H9 (cell line): ENCODE data around the gene TPCN2. TPM values are rescaled to one million over a fixed set of nuclear protein-coding genes. Genes with fewer than 3 reads are reported as not detected.

ENCODE experiments used
- DNase-seq: peaks from one replicate; pipeline ENCODE4 v3.0.0-alpha.2; 2017
- H2AFZ ChIP-seq: one replicate; pipeline ENCODE4 v1.6.1; 2013; ENCODE audit warnings: mild to moderate bottlenecking, low read length, control low read depth, moderate library complexity
- H2AK5ac ChIP-seq: 2 replicates; pipeline ENCODE4 v1.6.1; 2013; ENCODE audit warnings: low read length, control low read depth, mixed read lengths; ENCODE audit not compliant: insufficient read length
- H2BK120ac ChIP-seq: one replicate; pipeline ENCODE4 v1.6.1; 2013; ENCODE audit warnings: low read depth, mild to moderate bottlenecking, low read length, control low read depth, inconsistent platforms; ENCODE audit not compliant: poor library complexity, severe bottlenecking
- H2BK12ac ChIP-seq: 2 replicates; pipeline ENCODE4 v1.6.1; 2013; ENCODE audit warnings: low read length, control low read depth, mixed read lengths, low read depth; ENCODE audit not compliant: insufficient read length
- H2BK15ac ChIP-seq: 2 replicates; pipeline ENCODE4 v1.6.1; 2013; ENCODE audit warnings: low read depth, low read length, control low read depth
- H2BK20ac ChIP-seq: one replicate; pipeline ENCODE4 v1.6.1; 2013; ENCODE audit warnings: low read depth, mild to moderate bottlenecking, low read length, control low read depth, inconsistent platforms; ENCODE audit not compliant: poor library complexity, severe bottlenecking
- H2BK5ac ChIP-seq: 2 replicates; pipeline ENCODE4 v1.6.1; 2013; ENCODE audit warnings: low read length, control low read depth, mixed read lengths; ENCODE audit not compliant: insufficient read length
- H3K14ac ChIP-seq: 2 replicates; pipeline ENCODE4 v1.6.1; 2013; ENCODE audit warnings: low read length, control low read depth; ENCODE audit not compliant: insufficient read depth
- H3K18ac ChIP-seq: 2 replicates; pipeline ENCODE4 v1.6.1; 2013; ENCODE audit warnings: low read depth, mild to moderate bottlenecking, mixed read lengths, low read length, control low read depth; ENCODE audit not compliant: insufficient read length
- H3K23ac ChIP-seq: 2 replicates; pipeline ENCODE4 v1.6.1; 2013; ENCODE audit warnings: low read length, control low read depth, mixed read lengths, low read depth; ENCODE audit not compliant: insufficient read length
- H3K23me2 ChIP-seq: 2 replicates; pipeline ENCODE4 v1.6.1; 2013; ENCODE audit warnings: low read depth, mild to moderate bottlenecking, mixed read lengths, low read length, control low read depth; ENCODE audit not compliant: insufficient read length, poor library complexity, severe bottlenecking
- H3K27ac ChIP-seq: 2 replicates; pipeline ENCODE4 v1.5.1; 2013; ENCODE audit warnings: low read length, control low read depth, mixed read lengths, low read depth; ENCODE audit not compliant: insufficient read length
- H3K27me3 ChIP-seq: 2 replicates; pipeline ENCODE4 v1.6.1; 2013; ENCODE audit warnings: low read length, control low read depth, inconsistent platforms; ENCODE audit not compliant: insufficient read depth
- H3K4ac ChIP-seq: 2 replicates; pipeline ENCODE4 v1.6.1; 2013; ENCODE audit warnings: low read depth, mild to moderate bottlenecking, control low read depth, inconsistent platforms, low read length, moderate library complexity
- H3K4me1 ChIP-seq: 2 replicates; pipeline ENCODE4 v1.6.1; 2013; ENCODE audit warnings: low read length, control low read depth, inconsistent platforms; ENCODE audit not compliant: insufficient read depth
- H3K4me2 ChIP-seq: 2 replicates; pipeline ENCODE4 v1.6.1; 2013; ENCODE audit warnings: low read length, control low read depth, mixed read lengths; ENCODE audit not compliant: insufficient read length, insufficient read depth
- H3K56ac ChIP-seq: 2 replicates; pipeline ENCODE4 v1.6.1; 2013; ENCODE audit warnings: low read depth, mild to moderate bottlenecking, mixed read lengths, low read length, control low read depth; ENCODE audit not compliant: insufficient read length
- H3K79me1 ChIP-seq: 2 replicates; pipeline ENCODE4 v1.6.1; 2013; ENCODE audit warnings: low read depth, mild to moderate bottlenecking, moderate library complexity, low read length, control low read depth, inconsistent platforms; ENCODE audit not compliant: insufficient read depth, poor library complexity, severe bottlenecking
- H3K79me2 ChIP-seq: 2 replicates; pipeline ENCODE4 v1.6.1; 2013; ENCODE audit warnings: low read length, control low read depth, inconsistent platforms; ENCODE audit not compliant: insufficient read depth
- H3K9ac ChIP-seq: 2 replicates; pipeline ENCODE4 v1.6.1; 2013; ENCODE audit warnings: low read length, control low read depth, mixed read lengths; ENCODE audit not compliant: insufficient read length; ENCODE audit errors: extremely low read depth
- H3K9me3 ChIP-seq: one replicate; pipeline ENCODE4 v1.6.1; 2013; ENCODE audit warnings: low read depth, low read length, inconsistent platforms; ENCODE audit not compliant: control insufficient read depth
- H3T11ph ChIP-seq: one replicate; pipeline ENCODE4 v1.6.1; 2013; ENCODE audit warnings: mild to moderate bottlenecking, low read length, control low read depth, inconsistent platforms
- H4K20me1 ChIP-seq: one replicate; pipeline ENCODE4 v1.6.1; 2013; ENCODE audit not compliant: control insufficient read depth, insufficient read length, insufficient read depth
- H4K5ac ChIP-seq: 2 replicates; pipeline ENCODE4 v1.6.1; 2013; ENCODE audit warnings: low read depth, mild to moderate bottlenecking, mixed read lengths, low read length, control low read depth; ENCODE audit not compliant: insufficient read length
- H4K8ac ChIP-seq: replicated peaks from 2 replicates; pipeline ENCODE4 v1.6.1; 2013; ENCODE audit warnings: low read length, control low read depth, mixed read lengths, low read depth; ENCODE audit not compliant: insufficient read length
- H4K91ac ChIP-seq: 2 replicates; pipeline ENCODE4 v1.6.1; 2013; ENCODE audit warnings: low read depth, mild to moderate bottlenecking, moderate library complexity, mixed read lengths, low read length, control low read depth; ENCODE audit not compliant: insufficient read length
- H3K27ac Mint-ChIP-seq, 3 experiments: 2 replicates in 2 of 3; 3 replicates in 1 of 3; pipeline ENCODE4 v1.8.0; 2020 to 2021; ENCODE audit warnings: mixed read lengths in 3 of 3, mild to moderate bottlenecking in 1 of 3, moderate library complexity in 1 of 3
- H3K27me3 Mint-ChIP-seq: 2 replicates; pipeline ENCODE4 v1.8.0; 2021; ENCODE audit warnings: low read depth, mild to moderate bottlenecking, moderate library complexity, mixed read lengths
- H3K36me3 Mint-ChIP-seq, 3 experiments: 2 replicates in 2 of 3; 3 replicates in 1 of 3; pipeline ENCODE4 v1.8.0; 2020 to 2021; ENCODE audit warnings: low read depth in 3 of 3, mixed read lengths in 3 of 3; ENCODE audit not compliant: insufficient read depth in 1 of 3
- H3K4me1 Mint-ChIP-seq, 2 experiments: 2 replicates each; pipeline ENCODE4 v1.8.0; 2020; ENCODE audit warnings: mixed read lengths in 2 of 2
- H3K4me3 Mint-ChIP-seq, 2 experiments: 2 replicates in 1 of 2; 3 replicates in 1 of 2; pipeline ENCODE4 v1.8.0; 2020 to 2021; ENCODE audit warnings: mild to moderate bottlenecking in 2 of 2, mixed read lengths in 2 of 2, moderate library complexity in 1 of 2
- H3K9me3 Mint-ChIP-seq, 2 experiments: 2 replicates in 1 of 2; 3 replicates in 1 of 2; pipeline ENCODE4 v1.8.0; 2020; ENCODE audit warnings: mild to moderate bottlenecking in 2 of 2, mixed read lengths in 2 of 2, moderate library complexity in 1 of 2
- WGBS: extraction: QIAGEN DNeasy Blood & Tissue Kit; methylation state at CpG from one replicate; pipeline ENCODE4 v1.1.7; 2013; ENCODE audit warnings: missing lambda C conversion rate, low lambda C conversion rate, mixed read lengths; ENCODE audit not compliant: insufficient read length; ENCODE audit errors: extremely low coverage; 5-methylcytosine and 5-hydroxymethylcytosine counted together
- total RNA-seq: library from RNA; stranded (reverse); gene quantifications from 2 replicates; pipeline ENCODE4 v1.2.1, GENCODE V29; 2021
- TF ChIP-seq, protein P1 (sequence below): fragments of 200-600 bp; sonication (generic); conservative IDR thresholded peaks from 3 replicates; pipeline ENCODE4 v1.8.0; 2021; ENCODE audit warnings: antibody characterized with exemption, mild to moderate bottlenecking

The TPCN2 gene
- total RNA-seq, 1 experiment from 2014 or later = 16.8 TPM

DNA sequence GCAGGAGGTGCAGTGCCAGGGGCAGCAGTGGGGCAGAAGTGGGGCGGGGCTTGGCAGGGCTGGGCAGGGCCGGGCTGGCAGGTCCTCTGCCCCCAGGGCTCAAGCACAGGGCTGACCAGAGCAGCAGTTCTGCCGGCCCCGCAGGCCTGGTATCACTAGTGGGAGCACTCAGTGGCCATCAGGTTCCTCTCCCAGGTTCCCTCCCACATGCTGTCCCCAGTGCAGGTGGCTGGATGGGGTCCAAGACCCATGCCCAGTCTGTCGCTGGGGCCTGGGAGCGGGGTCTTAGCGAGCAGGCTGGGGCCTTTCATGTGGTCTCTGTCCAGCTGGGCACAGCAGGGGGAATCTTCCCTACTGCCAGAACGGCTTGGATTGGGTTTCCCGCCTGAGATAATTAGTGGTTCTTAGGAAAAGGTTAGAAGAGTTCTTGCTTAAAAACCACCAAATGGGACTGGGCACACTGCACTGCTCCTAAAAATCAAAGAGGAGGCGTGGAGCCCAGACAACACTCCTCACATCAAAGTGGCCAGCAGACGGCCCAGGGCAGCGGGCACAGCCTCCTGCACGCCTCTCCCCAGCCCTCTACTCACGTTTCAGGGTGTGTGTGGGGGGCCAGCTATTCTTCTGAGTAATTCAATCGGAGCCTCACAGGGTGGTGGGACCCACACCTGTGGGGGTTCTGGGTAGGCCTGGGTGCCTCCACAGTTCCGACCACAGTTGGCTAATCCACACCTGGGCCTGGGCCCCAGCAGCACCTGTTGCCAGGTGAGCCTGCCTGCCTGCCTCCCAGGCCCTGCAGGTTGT lies 45.6 kb downstream of the TPCN2 start:
- Histone ChIP-seq H4K20me1 (no peaks in the 10 kb centered on the region), H4K8ac (no peak overlapping the region), H3K18ac (no peak overlapping the region), H3K23ac (no peak overlapping the region), H3K79me2 (no peaks in the 10 kb centered on the region), H3K4me1 (no peaks in the 10 kb centered on the region), H3K4me2 (no peak overlapping the region), H2BK12ac (no peak overlapping the region), H2BK120ac (no peak overlapping the region), H2BK5ac (no peak overlapping the region), H2AK5ac (no peak overlapping the region), H3K56ac (no peak overlapping the region), H3K9me3 (no peaks in the 10 kb centered on the region), H2BK15ac (no peak overlapping the region), H4K5ac (no peak overlapping the region), H3K23me2 (no peaks in the 10 kb centered on the region), H3K9ac (no peak overlapping the region), H3T11ph (no peak overlapping the region), H2AFZ (no peak overlapping the region), H3K4ac (no peak overlapping the region), H4K91ac (no peak overlapping the region), H3K27me3 (no peaks in the 10 kb centered on the region), H3K27ac (no peak overlapping the region), H2BK20ac (no peak overlapping the region), H3K79me1 (no peaks in the 10 kb centered on the region), H3K14ac (no peak overlapping the region; the same call in 1 of the 2 replicates)
- WGBS = no CpG with 5 or more reads among the region's 16 CpGs
- TF ChIP-seq, protein P1, sequence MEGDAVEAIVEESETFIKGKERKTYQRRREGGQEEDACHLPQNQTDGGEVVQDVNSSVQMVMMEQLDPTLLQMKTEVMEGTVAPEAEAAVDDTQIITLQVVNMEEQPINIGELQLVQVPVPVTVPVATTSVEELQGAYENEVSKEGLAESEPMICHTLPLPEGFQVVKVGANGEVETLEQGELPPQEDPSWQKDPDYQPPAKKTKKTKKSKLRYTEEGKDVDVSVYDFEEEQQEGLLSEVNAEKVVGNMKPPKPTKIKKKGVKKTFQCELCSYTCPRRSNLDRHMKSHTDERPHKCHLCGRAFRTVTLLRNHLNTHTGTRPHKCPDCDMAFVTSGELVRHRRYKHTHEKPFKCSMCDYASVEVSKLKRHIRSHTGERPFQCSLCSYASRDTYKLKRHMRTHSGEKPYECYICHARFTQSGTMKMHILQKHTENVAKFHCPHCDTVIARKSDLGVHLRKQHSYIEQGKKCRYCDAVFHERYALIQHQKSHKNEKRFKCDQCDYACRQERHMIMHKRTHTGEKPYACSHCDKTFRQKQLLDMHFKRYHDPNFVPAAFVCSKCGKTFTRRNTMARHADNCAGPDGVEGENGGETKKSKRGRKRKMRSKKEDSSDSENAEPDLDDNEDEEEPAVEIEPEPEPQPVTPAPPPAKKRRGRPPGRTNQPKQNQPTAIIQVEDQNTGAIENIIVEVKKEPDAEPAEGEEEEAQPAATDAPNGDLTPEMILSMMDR = no peak
- Mint-ChIP-seq H3K36me3 (peaks cover 8 to 26% (median 25%) of the 10 kb centered on the region in 3 experiments), H3K9me3 (no peaks in the 10 kb centered on the region), H3K27ac (no peak overlapping the region), H3K27me3 (no peaks in the 10 kb centered on the region), H3K4me3 (no peak overlapping the region), H3K4me1 (peaks cover 5 to 24% of the 10 kb centered on the region in 2 experiments)
- no peak for DNase-seq
